CD4-positive, alpha-beta T cell treated with Interleukin-6 for 4 hours (primary cell): ENCODE results near the gene GDPD1.
"Not testable (repeated sequence)": the region's sequence is repeated elsewhere in the genome, so short reads cannot be mapped to it uniquely, and the experiment has no call there.

ENCODE experiments used
- DNase-seq: peaks from one replicate; pipeline ENCODE4 v3.0.0-alpha.2; 2020; ENCODE audit warnings: mixed read lengths

The GDPD1 gene

DNA sequence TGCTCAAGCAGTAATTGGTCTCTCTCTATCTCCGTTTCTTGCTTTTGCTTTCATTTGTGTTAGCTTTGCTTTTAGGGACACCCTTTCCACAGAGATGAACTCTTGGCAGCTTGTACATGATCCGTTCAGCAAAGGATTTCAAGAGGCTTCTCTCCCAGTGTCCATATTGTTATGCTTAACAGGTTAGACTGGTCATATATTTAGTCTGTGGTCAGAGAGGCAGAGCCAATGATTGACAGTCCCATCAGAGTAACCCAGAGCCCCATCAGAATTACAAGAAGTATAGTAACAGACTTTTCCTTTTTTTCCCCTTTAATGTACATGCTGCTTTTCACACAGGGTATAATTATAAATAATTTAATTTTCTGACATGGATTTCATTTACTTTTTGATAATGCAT, 34.4 kb downstream of the GDPD1 start:
- no peak for DNase-seq

- no peak for DNase-seq
Observed at GRCh38 chr17:59257101-59257500, 36.8 kb downstream of the GDPD1 start.

GRCh38 chr17:59260722-59261121, 40.4 kb downstream of the GDPD1 start:
- DNase-seq: no peak

GRCh38 chr17:59266745-59267144, 46.4 kb downstream of the GDPD1 start:
- DNase-seq: no peak

- DNase-seq: no peak
Observed at GRCh38 chr17:59267776-59268175, 47.5 kb downstream of the GDPD1 start.

DNA sequence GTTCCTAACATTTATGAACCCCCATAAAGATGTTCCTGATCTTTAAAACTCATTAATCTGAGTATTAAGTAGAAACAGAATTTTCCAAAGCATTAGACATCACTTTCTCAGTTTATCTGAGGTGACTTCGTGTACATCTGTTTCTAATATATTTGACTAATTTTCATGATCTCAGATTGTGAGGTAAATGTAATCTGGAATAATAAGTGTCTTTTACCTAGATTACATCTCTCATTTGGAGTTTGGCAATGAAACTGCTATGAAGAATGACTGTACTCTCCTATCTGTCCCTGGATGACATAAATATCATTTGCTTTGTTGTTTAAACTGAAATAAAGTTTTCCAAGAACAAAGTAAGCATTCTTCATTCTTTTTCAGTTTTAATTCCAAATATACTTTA, 55.3 kb downstream of the GDPD1 start:
- no peak for DNase-seq

DNA sequence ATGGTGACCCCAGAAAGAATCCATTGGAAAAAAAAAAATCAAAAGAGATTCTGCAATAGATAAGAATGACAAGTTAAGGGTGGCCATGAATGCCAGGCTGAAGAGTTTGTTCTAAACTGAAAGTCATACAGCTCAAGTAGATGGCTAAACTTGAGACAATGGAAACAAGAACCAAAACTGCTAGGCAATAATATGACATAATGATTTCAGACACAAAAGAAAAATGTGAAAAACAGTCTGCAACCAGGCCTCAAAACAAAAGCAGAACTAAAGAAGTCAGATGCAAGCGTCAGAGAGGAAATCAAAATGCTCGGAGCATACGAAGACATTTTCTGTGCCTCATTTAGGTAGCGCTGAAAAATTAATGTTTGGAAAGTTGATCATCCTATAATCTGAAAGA, 56.7 kb downstream of the GDPD1 start:
- no peak for DNase-seq

DNA sequence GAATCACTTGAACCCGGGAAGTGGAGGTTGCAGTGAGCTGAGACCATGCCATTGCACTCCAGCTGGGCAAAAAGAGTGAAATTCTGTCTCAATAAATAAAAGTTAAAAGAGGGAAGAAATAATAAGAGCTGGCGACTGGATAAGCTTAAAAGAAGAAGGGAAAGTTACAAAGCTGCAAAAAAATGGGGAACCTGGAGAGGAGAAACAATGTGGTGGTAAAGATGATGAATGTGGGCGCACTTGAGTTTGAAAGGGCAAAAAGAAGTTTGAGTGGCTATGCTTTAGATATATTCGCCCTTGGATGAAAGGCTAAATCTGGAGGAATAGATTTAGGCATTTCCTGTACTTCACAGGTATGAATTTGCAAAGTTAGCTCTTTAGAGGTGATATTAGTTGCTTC, 58.1 kb downstream of the GDPD1 start:
- DNase-seq: no peak

DNA sequence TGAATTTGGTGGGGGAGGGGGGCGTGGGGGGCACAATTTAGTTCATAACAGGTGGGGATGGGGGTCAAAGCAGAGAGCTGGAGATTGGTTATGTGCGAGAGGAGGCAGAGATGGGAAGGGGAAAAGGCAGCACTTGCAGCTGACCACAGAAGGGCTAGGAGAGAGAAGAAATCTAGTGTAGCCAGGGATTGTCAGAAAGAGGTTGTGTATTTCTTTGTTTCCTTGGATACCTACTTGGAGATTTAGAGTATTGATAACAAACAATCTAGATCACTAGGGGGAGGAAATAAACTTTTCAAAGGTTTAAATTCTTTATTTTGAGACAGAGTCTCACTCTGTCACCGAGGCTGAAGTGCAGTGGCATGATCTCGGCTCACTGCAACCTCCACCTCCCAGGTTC, 64.0 kb downstream of the GDPD1 start:
- DNase-seq: no peak

GRCh38 chr17:59287452-59287851, 67.1 kb downstream of the GDPD1 start:
- no peak for DNase-seq

GRCh38 chr17:59287891-59288290, 67.6 kb downstream of the GDPD1 start:
- no peak for DNase-seq

- DNase-seq: no peak
Observed at GRCh38 chr17:59289981-59290301, 69.6 kb downstream of the GDPD1 start.

- DNase-seq: not testable (repeated sequence)
Observed at GRCh38 chr17:59290302-59290998, 70.1 kb downstream of the GDPD1 start.

DNA sequence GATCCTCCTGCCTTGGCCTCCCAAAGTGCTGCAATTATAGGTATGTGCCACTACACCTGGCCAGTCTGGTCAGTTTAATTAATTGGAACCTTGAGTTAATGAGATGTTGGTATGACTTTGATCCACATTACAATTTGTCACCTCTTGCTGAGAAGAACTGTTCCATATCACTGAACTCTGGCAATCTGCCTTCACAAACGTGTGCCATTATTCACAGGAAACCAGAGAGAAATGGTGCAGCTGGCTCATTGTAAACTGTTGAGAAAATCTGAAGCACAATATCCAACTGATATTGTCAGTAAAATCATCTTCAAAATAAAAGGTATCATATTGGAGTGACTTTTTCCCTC, 71.8 kb downstream of the GDPD1 start:
- DNase-seq: no peak

DNA sequence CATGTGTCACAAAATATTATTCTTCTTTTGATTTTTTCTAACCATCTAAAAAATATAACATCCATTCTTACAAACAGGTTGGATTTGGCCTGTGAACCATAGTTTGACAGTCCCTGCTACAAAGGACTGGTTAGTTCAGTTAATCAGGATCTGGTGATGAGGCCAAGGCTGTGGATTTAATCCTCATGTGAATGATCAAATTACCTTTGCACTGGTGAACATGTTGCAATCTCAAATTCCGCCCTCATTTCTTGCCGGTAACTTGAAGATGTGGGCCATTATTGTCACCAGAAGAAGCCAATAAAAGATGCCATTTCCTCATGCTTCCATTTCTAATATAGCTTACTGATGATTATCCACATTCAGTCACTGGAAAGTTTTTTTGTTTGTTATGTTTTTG, 75.9 kb downstream of the GDPD1 start:
- no peak for DNase-seq

DNA sequence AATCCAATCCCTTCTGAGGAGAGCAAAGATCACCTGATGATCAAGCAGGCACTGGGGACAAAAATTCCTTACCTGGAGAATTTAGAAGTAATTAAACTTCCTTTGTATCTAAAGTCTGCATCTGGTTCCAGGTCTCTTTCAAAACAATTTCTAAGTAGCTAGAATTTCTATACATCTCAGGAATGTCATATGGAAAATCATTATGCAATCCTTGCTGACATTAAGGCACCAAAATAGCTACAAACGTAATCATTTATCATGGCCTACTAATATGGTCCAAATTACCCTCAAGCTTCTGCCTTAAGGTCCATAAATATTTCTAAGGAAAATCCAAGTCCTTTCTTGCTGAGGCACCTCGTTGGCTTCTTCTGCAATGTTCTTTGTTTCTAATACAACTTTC, 78.2 kb downstream of the GDPD1 start:
- no peak for DNase-seq

GRCh38 chr17:59299400-59300092, 79.2 kb downstream of the GDPD1 start:
- no peak for DNase-seq

- no peak for DNase-seq
Observed at GRCh38 chr17:59300941-59301340, 80.6 kb downstream of the GDPD1 start.

- no peak for DNase-seq
Observed at GRCh38 chr17:59304811-59305210, 84.5 kb downstream of the GDPD1 start.

DNA sequence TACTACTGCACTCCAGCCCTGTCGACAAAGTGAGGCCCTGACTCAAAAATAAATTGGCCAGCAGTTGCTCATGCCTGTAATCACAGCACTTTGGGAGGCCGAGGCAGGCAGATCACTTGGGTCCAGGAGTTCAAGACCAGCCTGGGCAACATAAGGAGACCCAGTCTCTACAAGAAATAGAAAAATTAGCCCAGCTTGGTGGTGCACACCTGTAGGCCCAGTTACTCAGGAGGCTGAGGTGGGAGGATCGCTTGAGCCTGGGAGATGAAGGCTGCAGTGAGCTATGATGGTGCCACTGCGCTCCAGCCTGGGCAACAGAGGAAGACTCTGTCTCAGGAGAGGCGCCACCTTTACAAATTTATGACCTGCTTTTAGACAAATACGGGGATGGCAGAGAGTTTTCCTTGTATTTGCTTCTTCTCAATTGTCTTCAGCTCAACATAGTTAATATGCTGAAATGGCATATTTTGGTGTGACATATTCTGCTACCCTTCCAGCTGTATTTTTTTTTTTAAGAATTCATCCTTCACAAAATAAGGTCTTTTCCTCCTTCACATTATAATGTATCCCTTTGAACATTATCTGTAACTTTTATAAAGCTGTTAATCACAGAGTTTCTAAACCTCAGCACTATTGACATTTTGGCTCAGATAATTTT, 90.1 kb downstream of the GDPD1 start:
- no peak for DNase-seq

- DNase-seq: peak; percentile 57
Observed at GRCh38 chr17:59311051-59311468, 90.7 kb downstream of the GDPD1 start.

GRCh38 chr17:59311521-59311920, 91.2 kb downstream of the GDPD1 start:
- DNase-seq: not testable (repeated sequence)

- DNase-seq: no peak
Observed at GRCh38 chr17:59315866-59316265, 95.6 kb downstream of the GDPD1 start.
